Activated naive CD4-positive, alpha-beta T cell treated with anti-CD3 and anti-CD28 coated beads for 36 hours (primary cell): ENCODE data around the gene POC5. TPM values are rescaled to one million over a fixed set of nuclear protein-coding genes. Genes with fewer than 3 reads are reported as not detected.

Source experiments
- CTCF ChIA-PET: fragments of 350-600 bp; sonication (Branson Sonifier 250); formaldehyde crosslinking; loops from one replicate; lab custom pipeline; 2021; ENCODE audit warnings: antibody characterized with exemption; lab: Charles Lee
- DNase-seq: peaks from one replicate; pipeline ENCODE4 v3.0.0-alpha.2; 2020
- H3K27ac Mint-ChIP-seq: one replicate; pipeline ENCODE4 v1.8.0; 2021; ENCODE audit warnings: mild to moderate bottlenecking, mixed read lengths
- H3K27me3 Mint-ChIP-seq: one replicate; pipeline ENCODE4 v1.8.0; 2021; ENCODE audit warnings: low read depth, mixed read lengths
- H3K36me3 Mint-ChIP-seq: one replicate; pipeline ENCODE4 v1.8.0; 2021; ENCODE audit warnings: low read depth, mixed read lengths
- H3K4me1 Mint-ChIP-seq: one replicate; pipeline ENCODE4 v1.8.0; 2021; ENCODE audit warnings: low read depth, mixed read lengths
- H3K4me3 Mint-ChIP-seq: one replicate; pipeline ENCODE4 v1.8.0; 2021; ENCODE audit warnings: mild to moderate bottlenecking, moderate library complexity, mixed read lengths
- H3K9me3 Mint-ChIP-seq: one replicate; pipeline ENCODE4 v1.8.0; 2021; ENCODE audit warnings: mixed read lengths
- intact Hi-C: fragments of 100-400 bp; cut with micrococcal nuclease; formaldehyde crosslinking; loops from one replicate; pipeline ENCODE4 v1.15.1; 2023
- total RNA-seq, 2 experiments: library from RNA; stranded (reverse); gene quantifications; one replicate each; pipeline ENCODE4 v1.2.3, GENCODE V29; 2021

The POC5 gene
- total RNA-seq, 2 experiments from 2014 or later, result 17.5 to 17.7 TPM

DNA sequence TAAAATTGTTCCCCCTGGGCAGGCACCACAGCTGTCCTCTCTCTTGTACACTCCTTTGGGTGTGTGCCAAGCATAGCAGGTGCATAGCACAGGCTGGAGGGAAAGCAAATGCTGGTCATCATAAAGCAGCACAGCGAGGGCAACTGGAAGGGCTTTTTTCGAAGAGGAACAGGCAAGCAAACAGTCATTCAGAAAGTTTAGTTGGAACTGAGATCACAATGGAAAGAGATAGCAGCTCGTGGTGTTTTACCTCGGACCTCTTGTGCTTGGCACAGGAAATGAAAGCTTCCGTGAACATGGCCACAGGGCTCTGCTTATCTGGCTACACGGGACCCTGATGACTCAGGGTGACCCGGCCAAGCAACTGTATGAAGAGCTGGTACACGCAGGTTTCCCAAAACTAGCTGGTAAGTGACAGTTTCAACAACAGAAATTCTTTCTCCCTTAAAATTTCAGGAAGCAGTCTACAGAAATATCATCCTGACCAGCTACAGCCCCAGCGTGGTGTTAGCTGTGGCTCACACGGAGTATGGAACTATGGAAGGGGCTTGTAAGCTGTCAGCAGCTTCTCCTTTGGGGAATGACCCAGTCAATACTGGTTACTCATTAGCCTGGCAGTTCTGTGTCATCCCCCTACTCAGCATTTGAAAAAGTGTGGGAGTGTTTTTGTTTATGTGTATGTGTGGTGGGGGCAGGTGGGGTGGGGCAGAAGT lies 48.1 kb downstream of the POC5 start:
- Mint-ChIP-seq H3K36me3 (peaks cover 5% of the 10 kb centered on the region), H3K9me3 (no peaks in the 10 kb centered on the region), H3K4me1 (peaks cover 30% of the 10 kb centered on the region), H3K27ac (peak overlapping the region; percentile 70), H3K4me3 (peak overlapping the region; percentile 49), H3K27me3 (no peaks in the 10 kb centered on the region)
- CTCF ChIA-PET, result interaction anchor here (0.6 to 1.6 kb wide), 8 partner anchors 9 to 619 kb away, joined by 3 to 4 read pairs (median 3); no protein-coding TSS in a partner anchor
- intact Hi-C loops, result loop anchor here (1.0 to 5.0 kb wide), 8 partner anchors 9 to 732 kb away; partner anchors contain the start of genes CERT1, GCNT4, HMGCR and POC5
- DNase-seq, result peak; percentile 82

DNA sequence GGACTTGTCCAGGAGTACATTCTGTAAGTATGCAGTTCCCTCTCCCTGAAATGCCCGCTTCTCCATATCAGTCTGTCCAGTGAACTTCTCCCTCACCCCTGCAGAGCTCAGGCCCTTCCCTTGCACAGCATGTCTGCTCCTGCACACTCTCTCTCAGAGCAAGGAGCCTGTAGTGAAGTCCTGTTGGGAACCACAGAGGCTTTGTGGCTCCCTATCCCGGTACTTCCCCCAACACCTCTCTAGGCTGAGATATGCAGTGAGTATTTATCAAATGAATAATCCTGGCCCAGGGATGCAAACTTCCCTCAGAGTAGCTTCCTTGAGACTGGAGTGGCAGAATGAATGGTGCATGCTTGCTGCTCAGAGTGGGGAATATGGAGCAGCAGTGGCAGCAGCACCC lies 48.8 kb downstream of the POC5 start:
- CTCF ChIA-PET, result interaction anchor here (0.9 to 1.6 kb wide), 3 partner anchors 9 to 15 kb away, joined by 3 to 4 read pairs (median 3); no protein-coding TSS in a partner anchor
- H3K4me1 Mint-ChIP-seq, result peaks cover 30% of the 10 kb centered on the region
- H3K9me3 Mint-ChIP-seq, result no peaks in the 10 kb centered on the region
- peak overlapping the region; percentile 56 for H3K27ac Mint-ChIP-seq
- no peak for DNase-seq
- no peak overlapping the region for H3K4me3 Mint-ChIP-seq
- H3K36me3 Mint-ChIP-seq, result peaks cover 5% of the 10 kb centered on the region
- H3K27me3 Mint-ChIP-seq, result no peaks in the 10 kb centered on the region
- intact Hi-C loops, result loop anchor here (2.0 to 5.0 kb wide), 5 partner anchors 158 to 731 kb away; partner anchors contain the start of genes CERT1, GCNT4, HMGCR and POLK

DNA sequence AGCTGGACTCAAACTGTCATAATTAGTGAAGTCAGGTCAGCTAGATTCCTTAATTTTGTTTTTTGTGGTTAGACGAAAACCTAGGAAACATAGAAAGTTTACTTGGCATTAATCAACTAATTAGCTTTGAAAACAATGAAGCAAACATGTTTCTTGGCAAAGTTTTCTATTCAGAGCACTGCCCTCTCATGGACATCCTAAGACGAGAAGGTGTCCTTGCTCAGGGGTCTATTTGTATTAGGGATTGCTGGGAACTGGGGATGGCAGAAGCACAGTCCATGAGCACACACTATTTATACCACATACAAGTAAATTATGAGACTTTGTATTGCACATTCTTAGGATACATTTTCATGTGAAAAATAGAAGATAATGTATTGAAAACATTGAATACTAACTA lies 49.7 kb downstream of the POC5 start:
- no peak for DNase-seq
- Mint-ChIP-seq H3K4me1 (peaks cover 30% of the 10 kb centered on the region), H3K9me3 (no peaks in the 10 kb centered on the region), H3K27me3 (no peaks in the 10 kb centered on the region), H3K4me3 (no peak overlapping the region), H3K27ac (no peak overlapping the region), H3K36me3 (peaks cover 5% of the 10 kb centered on the region)
- intact Hi-C loops, result loop anchor here (5.0 kb wide), 3 partner anchors 280 to 730 kb away; partner anchors contain the start of gene GCNT4
- CTCF ChIA-PET, result no interaction called here

DNA sequence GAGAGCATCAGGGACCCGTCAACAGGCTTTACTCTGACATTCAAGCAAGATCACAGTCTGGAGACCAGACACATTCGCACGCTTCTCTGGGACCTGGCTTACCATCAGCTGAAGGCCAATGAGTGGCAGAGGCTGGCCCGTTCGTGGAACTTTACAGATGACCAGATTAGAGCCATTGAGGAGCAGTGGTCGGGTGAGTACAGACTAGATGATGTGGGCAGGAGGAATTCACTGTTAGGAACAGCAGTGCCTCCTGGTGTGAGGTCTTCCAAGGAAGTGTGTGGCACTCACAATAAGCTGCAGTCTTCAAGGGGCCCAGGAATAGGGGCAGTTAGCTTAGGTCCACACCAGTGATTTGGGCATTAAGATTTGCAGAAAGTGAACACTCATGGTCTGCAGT lies 50.4 kb downstream of the POC5 start:
- Mint-ChIP-seq H3K36me3 (peaks cover 3% of the 10 kb centered on the region), H3K27ac (no peak overlapping the region), H3K9me3 (no peaks in the 10 kb centered on the region), H3K4me3 (no peak overlapping the region), H3K4me1 (peaks cover 30% of the 10 kb centered on the region), H3K27me3 (no peaks in the 10 kb centered on the region)
- intact Hi-C loops, result loop anchor here (5.0 kb wide), 3 partner anchors 280 to 730 kb away; partner anchors contain the start of gene GCNT4
- CTCF ChIA-PET, result no interaction called here
- DNase-seq, result no peak

DNA sequence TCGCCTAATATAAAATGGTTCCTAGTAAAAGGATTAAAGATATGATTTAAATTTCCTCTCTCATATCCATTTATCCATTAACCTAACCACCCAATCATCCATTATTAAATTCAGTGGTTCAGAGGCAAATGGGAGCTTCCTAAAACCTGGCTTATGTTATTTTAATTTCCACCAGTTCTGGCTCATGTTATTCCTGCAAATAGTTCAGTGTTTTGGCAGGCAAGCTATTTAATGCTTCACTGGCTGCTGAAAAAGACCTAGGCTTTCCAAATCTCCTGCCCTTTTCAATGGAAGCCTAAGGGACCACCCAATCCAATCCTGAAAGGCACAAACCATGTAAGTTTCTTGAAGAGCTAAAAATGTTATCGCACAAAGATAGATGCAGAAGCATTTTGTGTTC lies 52.3 kb downstream of the POC5 start:
- intact Hi-C loops, result loop anchor here (5.0 kb wide), 3 partner anchors 278 to 728 kb away; partner anchors contain the start of gene GCNT4
- H3K27me3 Mint-ChIP-seq, result no peaks in the 10 kb centered on the region
- CTCF ChIA-PET, result interaction anchor here (0.7 to 1.4 kb wide), 2 partner anchors 10 to 698 kb away, joined by 3 read pairs; no protein-coding TSS in a partner anchor

DNA sequence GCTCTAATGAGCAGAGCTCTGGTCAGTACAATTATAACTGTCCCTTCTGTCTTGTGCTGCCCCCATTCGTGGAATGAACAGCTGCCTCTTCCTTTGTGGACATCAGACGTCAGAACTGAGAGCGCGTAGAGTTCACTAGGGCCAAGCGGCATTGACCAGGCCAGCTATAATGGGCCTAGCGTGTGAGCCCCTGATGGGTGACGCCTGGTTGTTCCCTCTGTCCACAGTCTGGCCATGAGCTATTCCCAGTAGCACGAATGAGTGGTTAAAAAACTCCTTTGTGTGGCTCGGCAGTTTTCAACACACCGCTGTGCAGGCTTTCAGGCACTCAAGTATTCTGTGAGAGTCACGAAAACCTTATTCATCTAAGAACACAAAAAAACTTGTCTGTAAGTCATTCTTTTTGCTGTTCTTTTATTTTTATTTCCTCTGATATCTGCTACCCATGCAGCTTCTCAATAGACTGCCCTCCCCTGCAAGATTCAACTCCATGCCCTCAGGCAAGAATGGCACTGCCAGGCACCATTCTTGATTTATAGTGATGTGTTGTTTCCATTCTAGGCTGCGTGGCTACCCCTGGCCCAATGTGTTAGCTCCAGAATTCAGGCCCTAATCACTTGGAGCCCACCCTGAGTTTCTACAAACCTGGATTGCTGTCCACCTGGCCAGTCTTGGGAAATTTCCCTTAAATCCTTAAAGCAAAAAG lies 53.5 kb downstream of the POC5 start:
- intact Hi-C loops, result no loop called here
- Mint-ChIP-seq H3K36me3 (no peaks in the 10 kb centered on the region), H3K9me3 (no peaks in the 10 kb centered on the region), H3K27ac (no peak overlapping the region), H3K4me3 (no peak overlapping the region), H3K27me3 (no peaks in the 10 kb centered on the region), H3K4me1 (peaks cover 5% of the 10 kb centered on the region)
- DNase-seq, result no peak
- CTCF ChIA-PET, result no interaction called here

More for the DNA sequence above, 52.3 kb downstream of the POC5 start:
- no peak overlapping the region for H3K27ac Mint-ChIP-seq
- no peak for DNase-seq
- H3K36me3 Mint-ChIP-seq, result no peaks in the 10 kb centered on the region
- peaks cover 18% of the 10 kb centered on the region for H3K4me1 Mint-ChIP-seq
- H3K9me3 Mint-ChIP-seq, result no peaks in the 10 kb centered on the region
- no peak overlapping the region for H3K4me3 Mint-ChIP-seq

DNA sequence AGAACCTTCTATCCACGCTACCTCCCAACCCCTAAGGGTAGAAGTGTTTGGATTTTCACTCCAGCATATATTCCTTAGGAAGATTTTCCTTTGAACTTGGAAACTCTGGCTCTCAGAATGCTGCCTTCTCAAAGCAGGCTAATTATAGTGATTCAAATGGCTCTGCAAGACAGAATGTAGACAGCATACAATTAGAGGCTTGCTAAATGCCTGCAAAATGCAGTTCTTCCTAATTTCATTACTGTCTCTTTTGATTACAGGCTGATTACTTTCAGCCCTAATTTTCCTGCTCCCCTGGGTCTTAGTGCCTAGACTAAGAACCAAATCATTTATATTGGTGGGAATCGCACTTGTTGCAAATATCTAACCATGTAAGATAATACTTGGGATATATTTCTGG lies 55.2 kb downstream of the POC5 start:
- DNase-seq, result no peak
- no peaks in the 10 kb centered on the region for H3K36me3 Mint-ChIP-seq

DNA sequence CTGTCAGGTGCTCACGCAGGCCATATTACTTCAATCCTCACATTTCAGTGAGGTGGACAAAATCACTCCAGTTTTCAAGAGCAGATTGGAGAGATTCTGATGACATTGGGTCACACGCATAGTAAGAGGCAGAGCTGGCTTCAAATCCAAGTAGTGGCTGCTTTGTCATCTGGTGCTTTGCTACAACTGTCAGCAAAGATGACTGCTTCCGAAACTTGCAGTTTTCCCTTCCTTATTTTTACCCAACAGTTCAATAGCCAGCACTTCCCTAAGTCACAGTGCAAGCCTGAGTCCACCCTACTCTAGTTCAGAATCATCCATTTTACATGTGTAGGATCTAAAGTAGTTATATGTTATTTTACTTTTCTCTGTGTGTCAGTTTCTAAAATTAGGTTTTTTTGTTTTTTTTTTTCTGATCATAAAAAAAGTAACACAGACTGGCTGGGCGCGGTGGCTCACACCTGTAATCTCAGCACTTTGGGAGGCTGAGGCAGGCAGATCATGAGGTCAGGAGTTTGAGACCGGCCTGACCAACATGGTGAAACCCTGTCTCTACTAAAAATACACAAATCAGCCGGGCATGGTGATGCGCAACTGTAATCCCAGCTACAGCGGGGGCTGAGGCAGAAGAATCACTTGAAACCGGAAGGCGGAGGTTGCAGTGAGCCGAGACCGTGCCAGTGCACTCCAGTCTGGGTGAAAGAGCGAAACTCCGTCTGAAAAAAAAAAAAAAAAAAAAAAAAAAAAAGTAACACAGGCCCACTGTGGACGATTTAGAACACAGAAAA lies 56.4 kb downstream of the POC5 start:
- Mint-ChIP-seq H3K36me3 (no peaks in the 10 kb centered on the region), H3K9me3 (no peaks in the 10 kb centered on the region), H3K4me1 (no peaks in the 10 kb centered on the region), H3K4me3 (no peak overlapping the region), H3K27ac (no peak overlapping the region), H3K27me3 (no peaks in the 10 kb centered on the region)
- CTCF ChIA-PET, result no interaction called here
- intact Hi-C loops, result no loop called here
- DNase-seq, result no peak

More for the DNA sequence above, 55.2 kb downstream of the POC5 start:
- no peak overlapping the region for H3K27ac Mint-ChIP-seq
- intact Hi-C loops, result no loop called here
- CTCF ChIA-PET, result no interaction called here
- H3K9me3 Mint-ChIP-seq, result no peaks in the 10 kb centered on the region
- H3K27me3 Mint-ChIP-seq, result no peaks in the 10 kb centered on the region
- H3K4me3 Mint-ChIP-seq, result no peak overlapping the region
- H3K4me1 Mint-ChIP-seq, result no peaks in the 10 kb centered on the region

DNA sequence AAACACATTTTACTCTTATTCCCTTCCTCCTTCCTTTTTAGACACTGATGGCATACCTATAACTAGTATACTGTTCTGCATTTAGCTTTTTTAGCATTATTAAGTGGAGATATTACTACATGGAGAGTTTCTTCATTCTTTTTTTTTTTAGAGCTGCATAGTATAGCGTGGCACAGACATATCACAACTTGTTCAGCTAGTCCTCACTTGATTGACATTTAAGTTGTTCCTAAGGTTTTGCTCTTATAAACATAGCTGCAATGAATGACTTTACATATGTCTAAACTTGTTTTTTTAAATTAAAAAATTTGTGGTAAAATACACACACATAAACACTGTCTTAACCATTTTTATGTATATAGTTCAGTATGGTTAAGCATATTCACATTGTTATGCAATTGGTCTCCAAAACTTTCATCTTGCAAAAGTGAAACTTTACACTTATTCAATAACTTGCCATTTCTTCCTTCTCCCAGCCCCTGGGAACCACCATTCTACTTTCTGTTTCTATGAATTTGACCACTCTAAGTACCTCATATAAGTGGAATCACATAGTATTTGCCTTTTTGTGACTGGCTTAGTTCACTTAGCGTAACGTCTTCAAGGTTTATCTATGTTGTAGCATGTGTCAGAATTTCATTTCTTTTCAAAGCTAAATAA lies 57.3 kb downstream of the POC5 start:
- Mint-ChIP-seq H3K9me3 (no peaks in the 10 kb centered on the region), H3K27me3 (no peaks in the 10 kb centered on the region), H3K27ac (no peak overlapping the region), H3K4me1 (no peaks in the 10 kb centered on the region), H3K4me3 (no peak overlapping the region), H3K36me3 (no peaks in the 10 kb centered on the region)
- no peak for DNase-seq
- intact Hi-C loops, result no loop called here
- CTCF ChIA-PET, result interaction anchor here (1.3 kb wide), 1 partner anchor 9 kb away, joined by 3 read pairs; no protein-coding TSS in a partner anchor

DNA sequence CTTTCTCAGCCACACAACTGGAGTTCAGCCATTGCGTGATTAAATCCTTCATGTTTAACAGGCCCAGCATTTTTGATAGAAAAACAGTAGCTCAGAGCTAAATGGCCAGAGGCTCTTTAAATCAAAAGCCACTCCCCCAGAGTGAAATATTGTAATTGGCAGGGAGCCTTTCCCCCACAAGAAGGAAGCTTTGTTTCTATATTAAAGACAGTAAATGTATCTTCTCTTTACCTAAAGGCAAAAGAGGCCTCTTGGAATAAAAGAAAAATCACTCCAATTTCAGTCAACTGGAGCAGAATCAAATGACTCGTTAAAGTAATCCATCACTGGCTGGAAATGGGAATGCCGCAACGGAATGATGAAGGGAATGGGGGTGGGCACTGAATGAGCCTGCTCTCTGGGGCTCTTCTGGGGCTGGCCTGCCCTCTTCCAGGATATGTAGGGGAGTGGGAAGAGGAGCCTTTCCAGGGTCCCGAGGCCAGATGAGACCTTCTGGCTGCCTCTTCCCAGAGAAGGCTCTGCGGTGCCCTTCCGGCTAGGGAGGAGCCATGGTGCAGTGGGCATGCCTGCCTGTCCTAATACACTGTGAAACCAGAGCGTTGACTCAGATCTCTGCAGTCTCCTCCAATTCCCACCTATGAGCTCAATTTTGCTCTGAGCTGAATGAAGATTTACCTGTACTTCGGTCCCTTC lies 60.8 kb downstream of the POC5 start:
- no peak overlapping the region for H3K27ac Mint-ChIP-seq
- intact Hi-C loops, result no loop called here
- H3K4me3 Mint-ChIP-seq, result no peak overlapping the region
- CTCF ChIA-PET, result interaction anchor here (0.6 kb wide), 1 partner anchor 72 kb away, joined by 3 read pairs; no protein-coding TSS in a partner anchor
- no peaks in the 10 kb centered on the region for H3K27me3 Mint-ChIP-seq
- no peaks in the 10 kb centered on the region for H3K9me3 Mint-ChIP-seq
- no peaks in the 10 kb centered on the region for H3K4me1 Mint-ChIP-seq
- no peak for DNase-seq
- H3K36me3 Mint-ChIP-seq, result no peaks in the 10 kb centered on the region

DNA sequence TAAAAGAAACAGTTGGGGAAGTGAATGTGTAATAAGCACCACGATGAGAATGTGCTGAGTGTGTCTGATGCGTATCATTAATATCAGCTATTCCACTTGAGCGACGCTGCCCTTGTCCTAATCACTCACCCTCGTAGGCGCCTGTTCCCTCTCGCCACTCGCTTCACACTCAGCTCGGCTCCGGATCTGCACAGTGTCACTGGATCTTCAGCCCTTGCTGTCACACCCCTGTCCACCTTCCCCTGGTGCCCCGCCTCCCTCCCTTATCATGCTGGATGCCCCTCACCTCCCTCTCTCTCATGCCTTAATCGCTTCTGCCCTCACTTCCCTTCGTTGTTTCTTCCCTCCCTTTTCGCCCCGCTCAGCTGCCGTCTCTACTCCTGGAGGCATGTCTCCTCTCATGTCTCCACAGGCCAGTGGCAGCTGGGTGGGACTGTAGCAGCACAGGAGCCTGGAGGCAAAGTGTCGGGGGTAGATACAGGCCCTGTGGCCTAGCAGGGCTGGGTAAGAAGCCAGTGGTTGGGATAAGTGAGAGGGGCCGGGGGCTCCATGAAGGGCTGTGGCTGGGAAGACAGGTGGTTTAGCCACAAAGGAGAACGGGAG lies 62.4 kb downstream of the POC5 start:
- Mint-ChIP-seq H3K36me3 (no peaks in the 10 kb centered on the region), H3K9me3 (no peaks in the 10 kb centered on the region), H3K27ac (no peak overlapping the region), H3K4me3 (no peak overlapping the region), H3K4me1 (no peaks in the 10 kb centered on the region), H3K27me3 (no peaks in the 10 kb centered on the region)
- CTCF ChIA-PET, result interaction anchor here (0.6 kb wide), 1 partner anchor 686 kb away, joined by 4 read pairs; no protein-coding TSS in a partner anchor
- DNase-seq, result no peak
- intact Hi-C loops, result no loop called here
